Stimulated activated CD8-positive, alpha-beta memory T cell treated with anti-CD3 and anti-CD28 coated beads, Interleukin-12 subunit alpha, Interleukin-12 subunit beta, amount 100 ng/mL, for 24 hours (primary cell): ENCODE measurements around the gene MMP1.

Experiments
- DNase-seq: peaks from one replicate; pipeline ENCODE4 v3.0.0-alpha.2; 2020; ENCODE audit errors: extremely low read depth

MMP1 gene

GRCh38 chr11:102807921-102808320, 10.0 kb upstream of the MMP1 start:
- DNase-seq, result no peak

DNA sequence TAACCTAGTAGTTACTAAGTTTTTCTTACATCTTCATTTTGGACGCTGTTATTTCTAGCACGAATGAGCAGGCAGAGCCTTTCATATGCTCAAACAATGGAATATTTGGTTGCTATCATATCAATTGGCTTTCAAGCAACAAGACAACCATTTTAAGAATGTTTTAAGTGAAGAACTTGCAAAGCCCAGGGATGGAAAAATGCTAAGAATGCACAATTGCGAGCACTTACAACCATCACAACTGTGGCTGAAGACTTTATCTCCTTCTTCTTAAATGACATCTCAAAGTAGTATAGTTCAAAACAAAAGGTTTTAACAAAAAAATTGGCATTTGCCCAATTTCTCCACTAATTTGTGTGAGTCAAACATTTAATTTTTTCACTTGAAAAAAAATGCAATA, 8.3 kb upstream of the MMP1 start:
- no peak for DNase-seq

DNA sequence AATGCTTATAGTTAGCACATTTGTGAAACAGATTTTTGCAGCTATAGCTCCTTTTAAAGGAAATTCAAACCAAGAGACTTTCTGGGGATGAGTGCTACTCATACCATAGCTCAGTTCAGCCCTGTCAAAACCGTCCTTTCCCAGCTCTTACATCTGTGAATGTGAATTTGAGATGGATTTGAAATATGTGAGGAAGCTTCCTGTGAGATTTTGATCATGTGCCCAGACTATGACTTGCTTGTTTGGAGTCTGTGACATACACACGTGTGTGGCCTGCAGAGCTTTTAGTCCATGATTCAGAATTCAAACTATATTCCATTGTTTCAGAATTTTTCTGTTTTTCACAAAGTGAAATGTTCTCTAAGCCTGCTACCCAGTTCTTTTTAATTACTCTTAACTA, 4.4 kb upstream of the MMP1 start:
- DNase-seq, result no peak

GRCh38 chr11:102800767-102801166, 2.8 kb upstream of the MMP1 start:
- no peak for DNase-seq

GRCh38 chr11:102799681-102800340, 1.9 kb upstream of the MMP1 start:
- DNase-seq, result no peak

DNA sequence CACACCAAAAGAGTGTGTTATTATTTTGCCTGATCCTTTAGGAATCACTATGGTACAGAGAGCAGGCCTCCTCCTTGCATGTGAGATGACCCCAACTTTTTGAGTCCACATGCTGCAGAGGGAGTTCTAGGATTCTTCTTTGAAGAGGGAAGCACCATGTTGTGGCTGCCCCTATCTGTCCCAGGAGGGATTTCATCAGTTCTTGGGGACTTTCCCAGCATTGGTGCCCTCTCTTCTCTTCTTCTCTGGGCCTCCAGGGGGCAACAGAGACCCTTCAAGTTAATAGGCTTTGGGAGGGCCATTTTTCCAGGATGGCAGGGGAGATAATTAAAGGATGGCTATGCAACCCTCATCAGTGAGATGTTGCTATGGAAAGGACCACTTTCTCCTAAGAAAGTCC, 3.6 kb downstream of the MMP1 start:
- no peak for DNase-seq

- no peak for DNase-seq
Measured at GRCh38 chr11:102793677-102794290, 4.2 kb downstream of the MMP1 start.

DNA sequence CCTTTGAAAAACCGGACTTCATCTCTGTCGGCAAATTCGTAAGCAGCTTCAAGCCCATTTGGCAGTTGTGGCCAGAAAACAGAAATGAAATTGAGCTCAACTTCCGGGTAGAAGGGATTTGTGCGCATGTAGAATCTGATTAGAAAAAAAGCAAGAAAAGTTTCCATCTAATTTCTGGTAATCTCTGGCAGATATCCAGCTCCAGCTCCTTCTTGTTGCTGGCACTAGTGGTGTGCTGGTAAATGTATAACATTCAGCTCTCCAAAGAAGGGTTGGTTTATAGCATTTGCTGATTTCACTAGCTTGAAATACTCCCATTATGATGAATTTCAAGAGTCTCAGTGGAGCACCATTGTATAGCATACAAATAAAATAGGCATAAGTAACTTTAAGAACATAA, 5.4 kb downstream of the MMP1 start:
- DNase-seq, result no peak

GRCh38 chr11:102791271-102792036, 6.5 kb downstream of the MMP1 start:
- DNase-seq, result no peak

GRCh38 chr11:102788334-102788995, 9.5 kb downstream of the MMP1 start:
- DNase-seq, result no peak

DNA sequence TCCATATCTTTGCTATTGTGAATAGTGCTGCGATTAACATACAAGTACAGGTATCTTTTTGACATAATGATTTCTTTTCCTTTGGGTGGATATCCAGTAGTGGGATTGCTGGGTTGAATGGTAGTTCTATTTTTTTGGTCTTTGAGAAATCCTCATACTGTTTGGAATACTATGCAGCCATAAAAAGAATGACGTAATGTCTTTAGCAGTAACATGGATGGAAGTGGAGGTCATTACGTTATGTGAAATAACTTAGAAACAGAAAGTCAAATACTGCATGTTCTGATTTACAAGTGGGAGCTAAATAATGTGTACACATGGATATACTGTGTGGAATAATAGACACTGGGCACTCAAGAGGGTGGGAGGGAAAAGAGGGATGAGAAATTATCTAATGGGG, 13.6 kb downstream of the MMP1 start:
- no peak for DNase-seq

- DNase-seq, result no peak
Measured at GRCh38 chr11:102783720-102784119, 14.2 kb downstream of the MMP1 start.

DNA sequence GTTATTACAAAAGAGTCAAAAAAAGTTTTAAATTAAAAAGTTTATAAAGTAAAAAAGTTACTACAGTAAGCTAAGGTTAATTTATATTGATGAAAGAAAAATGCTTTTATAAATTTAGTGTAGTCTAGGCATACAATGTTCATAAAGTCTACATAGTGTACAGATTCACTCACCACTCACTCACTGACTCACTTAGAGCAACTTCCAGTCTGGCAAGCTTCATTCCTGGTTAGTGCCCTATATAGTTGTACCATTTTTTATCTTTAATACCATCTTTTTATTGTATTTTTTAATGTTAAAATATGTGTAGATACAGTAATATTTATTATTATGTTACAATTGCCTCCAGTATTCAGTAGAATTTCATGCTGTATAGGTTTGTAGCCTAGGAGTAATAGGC, 14.9 kb downstream of the MMP1 start:
- DNase-seq, result no peak

DNA sequence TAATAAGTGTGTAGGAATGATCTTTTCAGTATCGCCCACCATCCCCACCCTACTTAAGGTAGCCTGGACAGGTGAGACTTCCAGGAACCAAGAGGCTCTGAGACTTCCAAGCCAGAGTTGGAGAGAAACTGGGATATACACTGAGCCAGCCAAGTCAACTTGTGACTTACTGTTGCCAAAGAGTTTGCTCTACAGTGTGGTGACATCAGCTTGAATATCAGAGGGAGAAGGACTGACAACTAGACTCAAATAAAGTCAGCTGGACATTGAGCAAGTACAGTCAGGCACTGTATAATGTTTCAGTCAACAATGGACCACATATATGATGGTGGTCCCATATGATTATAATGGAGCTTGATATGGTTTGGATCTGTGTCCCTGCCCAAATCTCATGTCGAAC, 16.3 kb downstream of the MMP1 start:
- no peak for DNase-seq

GRCh38 chr11:102780491-102780918, 17.5 kb downstream of the MMP1 start, which contains the start of gene MMP10:
Gene MMP10, minus strand, starts transcription at chr11:102780628. Its CDS starts 37 bp downstream, at chr11:102780591.
- DNase-seq, result no peak

GRCh38 chr11:102776454-102776853, 21.5 kb downstream of the MMP1 start:
- no peak for DNase-seq

- DNase-seq, result no peak
Measured at GRCh38 chr11:102773386-102773785, 24.6 kb downstream of the MMP1 start.

DNA sequence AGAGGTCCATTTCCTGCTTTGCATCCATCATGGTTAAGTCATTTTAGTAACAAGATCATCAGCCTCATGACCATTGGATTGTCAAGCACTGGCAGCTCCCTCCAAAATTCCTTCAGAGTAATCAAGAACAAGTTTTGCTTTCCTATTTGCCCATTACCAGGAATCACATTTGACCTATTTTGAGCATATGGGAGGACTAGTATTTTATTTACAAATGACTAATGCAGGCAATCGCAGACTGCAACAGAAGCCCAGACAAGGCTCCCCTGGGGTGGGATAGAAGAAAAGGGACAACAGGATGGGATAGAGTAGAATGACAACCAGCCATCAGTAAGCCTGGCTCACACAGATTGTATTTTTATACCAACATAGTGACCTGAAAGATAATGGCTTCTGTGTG, 26.6 kb downstream of the MMP1 start:
- DNase-seq, result no peak

- no peak for DNase-seq
Measured at GRCh38 chr11:102770191-102770590, 27.8 kb downstream of the MMP1 start.

DNA sequence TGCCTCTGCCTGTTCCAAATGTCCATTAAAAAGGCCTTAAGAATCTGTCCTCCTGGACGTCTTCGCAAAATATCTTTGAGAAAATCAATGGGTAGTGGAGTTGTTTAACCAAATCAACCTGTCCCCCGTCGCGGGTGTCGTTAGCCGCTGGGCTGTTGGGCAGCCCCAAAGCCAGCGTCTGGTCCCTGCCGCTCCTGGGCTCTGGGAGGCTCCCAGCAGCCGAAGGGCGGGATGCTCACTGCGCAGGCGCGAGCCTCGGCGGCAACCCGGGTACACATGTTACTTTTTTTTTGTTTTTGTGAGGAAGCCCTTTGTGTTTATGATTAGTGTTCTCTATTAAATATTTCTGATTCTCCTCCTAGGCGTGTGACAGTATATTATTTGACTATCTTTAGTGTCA, 30.2 kb downstream of the MMP1 start:
- DNase-seq, result no peak

GRCh38 chr11:102763440-102763839, 34.5 kb downstream of the MMP1 start:
- no peak for DNase-seq

- no peak for DNase-seq
Measured at GRCh38 chr11:102762361-102762767, 35.6 kb downstream of the MMP1 start.
